BE2C (cell line): ENCODE data around the gene TYSND1.

Experiments
- DNase-seq: peaks from one replicate; pipeline ENCODE4 v3.0.0-alpha.2; 2020
- H3K27me3 ChIP-seq: fragments of 250-450 bp; sonication (Bioruptor Pico); 2 replicates; pipeline ENCODE4 v1.5.1; 2020; ENCODE audit warnings: mild to moderate bottlenecking
- H3K36me3 ChIP-seq: fragments of 250-450 bp; sonication (Bioruptor Pico); 2 replicates; pipeline ENCODE4 v1.5.1; 2020; ENCODE audit warnings: mild to moderate bottlenecking
- H3K4me1 ChIP-seq: fragments of 250-450 bp; sonication (Bioruptor Pico); 2 replicates; pipeline ENCODE4 v1.5.1; 2020
- H3K4me3 ChIP-seq: 2 replicates; pipeline ENCODE4 v1.5.1; 2011; ENCODE audit warnings: low read depth, low read length
- H3K9me3 ChIP-seq: fragments of 250-450 bp; sonication (Bioruptor Pico); 2 replicates; pipeline ENCODE4 v1.5.1; 2020
- TF ChIP-seq, protein P1 (sequence below): IDR thresholded peaks from 2 replicates; pipeline ENCODE4 v1.5.1; 2012; ENCODE audit warnings: mild to moderate bottlenecking, low read depth, low read length

The TYSND1 gene

DNA sequence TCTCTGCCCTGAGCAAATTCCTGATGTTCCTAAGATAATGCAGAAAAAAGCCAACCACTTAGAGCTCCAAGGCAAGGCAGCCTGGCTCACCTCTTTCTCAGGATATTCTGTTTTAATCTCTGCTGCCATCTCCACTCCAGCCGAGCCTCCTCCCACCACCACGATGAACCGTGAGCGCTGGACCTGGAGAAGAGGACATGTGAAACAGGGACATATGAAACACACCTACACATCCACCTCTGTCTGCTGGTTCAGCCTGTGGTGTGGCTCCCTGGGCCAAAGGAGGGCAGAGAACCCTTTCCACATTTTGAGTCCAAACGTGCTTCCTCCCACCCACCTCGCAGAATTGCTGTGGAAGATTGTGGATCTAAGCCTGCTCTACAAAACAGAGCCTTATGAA, 26.1 kb downstream of the TYSND1 start:
- Histone ChIP-seq H3K4me3 (no peak overlapping the region), H3K27me3 (no peaks in the 10 kb centered on the region), H3K9me3 (no peaks in the 10 kb centered on the region), H3K4me1 (no peaks in the 10 kb centered on the region; the same call in 1 of the 2 replicates), H3K36me3 (no peaks in the 10 kb centered on the region)
- TF ChIP-seq, protein P1, sequence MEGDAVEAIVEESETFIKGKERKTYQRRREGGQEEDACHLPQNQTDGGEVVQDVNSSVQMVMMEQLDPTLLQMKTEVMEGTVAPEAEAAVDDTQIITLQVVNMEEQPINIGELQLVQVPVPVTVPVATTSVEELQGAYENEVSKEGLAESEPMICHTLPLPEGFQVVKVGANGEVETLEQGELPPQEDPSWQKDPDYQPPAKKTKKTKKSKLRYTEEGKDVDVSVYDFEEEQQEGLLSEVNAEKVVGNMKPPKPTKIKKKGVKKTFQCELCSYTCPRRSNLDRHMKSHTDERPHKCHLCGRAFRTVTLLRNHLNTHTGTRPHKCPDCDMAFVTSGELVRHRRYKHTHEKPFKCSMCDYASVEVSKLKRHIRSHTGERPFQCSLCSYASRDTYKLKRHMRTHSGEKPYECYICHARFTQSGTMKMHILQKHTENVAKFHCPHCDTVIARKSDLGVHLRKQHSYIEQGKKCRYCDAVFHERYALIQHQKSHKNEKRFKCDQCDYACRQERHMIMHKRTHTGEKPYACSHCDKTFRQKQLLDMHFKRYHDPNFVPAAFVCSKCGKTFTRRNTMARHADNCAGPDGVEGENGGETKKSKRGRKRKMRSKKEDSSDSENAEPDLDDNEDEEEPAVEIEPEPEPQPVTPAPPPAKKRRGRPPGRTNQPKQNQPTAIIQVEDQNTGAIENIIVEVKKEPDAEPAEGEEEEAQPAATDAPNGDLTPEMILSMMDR: no peak
- no peak for DNase-seq

DNA sequence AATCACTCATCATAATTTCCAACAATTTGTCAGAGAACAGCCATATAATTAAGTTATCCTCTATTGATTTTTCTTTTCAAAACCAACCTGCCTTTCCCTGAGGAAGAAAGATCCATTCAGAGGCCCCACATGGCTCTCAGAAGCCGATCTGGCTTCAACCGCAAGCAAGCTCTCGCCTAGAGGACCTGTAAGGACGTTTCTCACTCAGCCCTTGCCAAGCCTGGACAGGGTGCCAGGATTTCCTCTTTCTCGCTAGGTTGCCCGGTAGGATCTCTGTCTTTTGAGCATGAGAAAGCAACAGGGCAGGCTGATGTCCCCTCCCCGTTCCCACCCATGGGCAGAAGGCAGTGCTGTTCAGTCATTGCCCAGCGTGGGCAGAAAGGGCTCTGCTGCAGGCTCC, 26.9 kb downstream of the TYSND1 start:
- no peak for DNase-seq
- Histone ChIP-seq H3K9me3 (no peaks in the 10 kb centered on the region), H3K4me3 (no peak overlapping the region), H3K36me3 (peaks cover 3% of the 10 kb centered on the region; the same call in 1 of the 2 replicates), H3K4me1 (no peaks in the 10 kb centered on the region; the same call in 1 of the 2 replicates), H3K27me3 (no peaks in the 10 kb centered on the region)
- TF ChIP-seq, protein P1: no peak

DNA sequence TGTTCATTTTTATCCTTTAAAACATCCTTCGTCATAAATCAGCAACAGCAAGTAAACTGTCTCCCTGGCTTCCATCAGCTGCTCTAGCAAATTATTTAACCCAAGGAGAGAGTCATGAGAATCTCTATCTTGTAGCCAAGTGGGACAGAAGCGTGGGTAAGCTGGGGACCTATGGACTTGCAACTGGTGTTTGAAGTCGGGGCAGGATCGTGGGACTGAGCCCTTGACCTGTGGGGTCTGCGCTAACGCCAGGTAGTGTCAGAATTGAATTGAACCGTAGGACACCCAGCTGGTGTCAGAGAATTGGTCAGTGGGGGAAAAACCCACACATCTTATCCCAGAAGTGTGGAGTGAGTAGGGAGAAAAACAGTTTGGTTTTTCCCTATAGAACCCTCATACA, 27.3 kb downstream of the TYSND1 start:
- H3K4me3 ChIP-seq: no peak overlapping the region
- no peak for DNase-seq
- H3K9me3 ChIP-seq: no peaks in the 10 kb centered on the region
- H3K4me1 ChIP-seq: no peaks in the 10 kb centered on the region; the same call in 1 of the 2 replicates
- H3K27me3 ChIP-seq: no peaks in the 10 kb centered on the region
- TF ChIP-seq, protein P1: no peak
- H3K36me3 ChIP-seq: peaks cover 4% of the 10 kb centered on the region; the same call in 1 of the 2 replicates

DNA sequence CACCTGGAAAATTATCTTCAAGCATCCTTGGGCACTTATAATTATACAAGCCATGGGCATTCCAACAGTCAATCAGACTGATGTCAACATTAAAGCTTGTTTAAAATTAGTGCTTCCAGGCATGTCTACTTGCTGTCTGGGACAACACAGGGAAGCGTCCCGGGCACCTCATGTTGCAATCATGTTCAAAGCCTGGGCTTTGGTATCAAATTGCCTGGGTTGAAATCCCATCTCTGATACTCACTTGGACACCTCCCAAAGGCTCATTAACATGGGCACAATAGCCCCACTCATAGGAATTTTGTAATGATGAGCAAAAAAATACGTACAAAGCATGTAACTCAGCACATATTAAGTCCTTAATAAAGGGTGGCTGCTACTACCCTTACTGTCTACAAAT, 28.3 kb downstream of the TYSND1 start:
- H3K36me3 ChIP-seq: peaks cover 4% of the 10 kb centered on the region; the same call in 1 of the 2 replicates
- TF ChIP-seq, protein P1: no peak
- no peaks in the 10 kb centered on the region for H3K9me3 ChIP-seq
- no peaks in the 10 kb centered on the region; the same call in 1 of the 2 replicates for H3K4me1 ChIP-seq
- no peaks in the 10 kb centered on the region for H3K27me3 ChIP-seq
- no peak for DNase-seq
- no peak overlapping the region for H3K4me3 ChIP-seq

DNA sequence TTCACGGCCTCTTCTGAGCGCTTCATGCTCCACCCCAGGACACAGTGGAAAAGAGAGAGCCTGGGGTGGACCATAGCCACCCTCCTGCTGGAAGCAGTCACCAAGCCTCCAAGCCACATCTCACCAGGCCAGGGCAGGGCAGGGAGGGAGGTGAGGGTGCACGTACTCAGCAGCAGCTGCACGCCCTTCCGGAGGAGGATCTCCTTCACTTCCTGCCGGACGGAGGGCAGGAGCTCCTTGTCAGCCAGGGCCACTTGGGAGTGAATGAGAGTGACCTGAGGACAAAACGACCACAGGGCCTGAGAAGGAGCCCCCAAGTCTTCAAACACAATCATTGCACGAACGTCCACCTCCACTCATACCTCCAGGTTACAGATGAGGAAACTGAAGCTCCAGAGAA, 28.9 kb downstream of the TYSND1 start:
- H3K27me3 ChIP-seq: no peaks in the 10 kb centered on the region
- H3K4me1 ChIP-seq: no peaks in the 10 kb centered on the region; the same call in 1 of the 2 replicates
- H3K4me3 ChIP-seq: no peak overlapping the region
- DNase-seq: no peak
- H3K9me3 ChIP-seq: no peaks in the 10 kb centered on the region
- TF ChIP-seq, protein P1: no peak
- peaks cover 4% of the 10 kb centered on the region; the same call in 1 of the 2 replicates for H3K36me3 ChIP-seq

DNA sequence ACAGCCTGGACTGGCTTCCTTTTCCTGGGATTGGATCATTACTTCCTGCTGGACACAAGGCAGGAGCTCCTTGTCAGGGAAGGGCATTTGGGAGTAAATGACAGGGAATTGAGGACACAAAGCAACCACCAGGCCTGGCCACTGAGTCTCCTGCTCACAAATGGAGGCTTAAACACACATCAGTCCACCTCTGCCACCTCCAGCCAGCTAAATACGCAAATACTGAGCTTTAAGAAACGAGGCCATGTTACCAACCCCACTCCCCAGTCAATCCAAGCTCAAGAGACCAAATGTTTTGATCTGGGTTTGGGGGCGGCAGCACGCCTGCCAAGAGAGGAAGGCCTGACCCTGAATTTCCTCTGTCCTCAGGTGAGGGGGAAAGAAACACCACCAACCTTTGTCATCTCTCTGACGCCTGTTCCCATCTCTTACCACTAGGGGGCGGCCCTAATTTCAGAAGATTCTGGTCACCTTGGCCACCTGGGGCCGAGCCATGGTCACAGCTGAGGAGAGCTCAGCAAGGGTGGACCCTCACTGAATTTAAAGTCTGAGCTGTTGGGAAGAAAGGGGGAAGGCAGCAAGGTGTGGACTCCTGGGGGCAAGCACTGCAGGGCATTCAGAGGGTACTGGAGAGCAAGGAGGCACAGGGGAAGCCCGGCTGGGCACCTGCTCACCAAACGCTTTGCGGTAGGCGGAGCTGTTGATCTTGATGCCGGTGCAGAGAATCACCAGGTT, 30.4 kb downstream of the TYSND1 start:
- TF ChIP-seq, protein P1: peak; percentile 89
- peak; percentile 60 for DNase-seq
- Histone ChIP-seq H3K36me3 (peaks cover 9% of the 10 kb centered on the region), H3K9me3 (no peaks in the 10 kb centered on the region), H3K27me3 (no peaks in the 10 kb centered on the region), H3K4me1 (no peaks in the 10 kb centered on the region; the same call in 1 of the 2 replicates), H3K4me3 (no peak overlapping the region)
